ENCODE results near the gene CNIH4. TPM values are rescaled to one million over a fixed set of nuclear protein-coding genes. Genes with fewer than 3 reads are reported as not detected.

Gene CNIH4
- 38.0 and 39.4 TPM in 2 replicates for total RNA-seq (2013; cell fraction: nucleolus; rRNA removed)
- total RNA-seq (2014; rRNA removed) (28.4 and 36.9 TPM in 2 replicates), total RNA-seq (2014; rRNA removed; fragmentation: Illumina TruSeq; extraction: Trizol) (27.8 and 28.2 TPM in 2 replicates), total RNA-seq (2021) (27.8 and 28.4 TPM in 2 replicates), polyA plus RNA-seq (2011; rRNA removed) (67.3 and 69.8 TPM in 2 replicates), polyA plus RNA-seq (2014; fragmentation: Illumina TruSeq; extraction: Trizol) (23.2 and 27.1 TPM in 2 replicates), polyA plus RNA-seq (2014; fragmentation: Nextera tagmentation; extraction: Ambion mirVana) (100 to 1,000 TPM; 134 to 173 TPM), polyA plus RNA-seq (2014; rRNA removed) (27.6 and 33.1 TPM in 2 replicates), polyA plus RNA-seq (2016; fragmentation: Nextera tagmentation; extraction: Ambion mirVana) (10 to 100 TPM; 87.2 to 87.8 TPM), polyA minus RNA-seq (2011; rRNA and poly(A)+ RNA removed) (30.2 and 55.3 TPM in 2 replicates), Bru-seq, nascent RNA (percentile 74 among the genes with signal in this experiment), BruChase-seq, experiment 1, labeled RNA remaining after a 6-hour chase (percentile 78 among the genes with signal in this experiment), BruChase-seq, experiment 2, labeled RNA remaining after a 2-hour chase (percentile 83 among the genes with signal in this experiment)
- 5.5 TPM for polyA plus RNA-seq (2011; ENCODE audit: low read depth)
- polyA plus RNA-seq (2011; cell fraction: cytosol; rRNA removed) = 30.1 and 45.4 TPM in 2 replicates
- polyA plus RNA-seq (2011; cell fraction: nucleus; rRNA removed) = 18.0 and 19.5 TPM in 2 replicates
- polyA plus RNA-seq (2012) = 25.2 and 31.2 TPM in 2 replicates
- polyA minus RNA-seq (2011; cell fraction: cytosol; rRNA and poly(A)+ RNA removed) = 7.4 and 12.4 TPM in 2 replicates
- polyA minus RNA-seq (2011; cell fraction: nucleus; rRNA and poly(A)+ RNA removed) = 16.7 and 23.3 TPM in 2 replicates
- long read RNA-seq, experiment 1, full-length matches to known transcripts = 31 of 34 reads
- long read RNA-seq, experiment 1, partial matches to known transcripts = 1 of 34 reads
- long read RNA-seq, experiment 1, other reads (novel, unspliced or antisense) = 2 of 34 reads
- long read RNA-seq, experiment 2, full-length matches to known transcripts = 89 of 102 reads
- long read RNA-seq, experiment 2, partial matches to known transcripts = 4 of 102 reads
- long read RNA-seq, experiment 2, other reads (novel, unspliced or antisense) = 9 of 102 reads

DNA sequence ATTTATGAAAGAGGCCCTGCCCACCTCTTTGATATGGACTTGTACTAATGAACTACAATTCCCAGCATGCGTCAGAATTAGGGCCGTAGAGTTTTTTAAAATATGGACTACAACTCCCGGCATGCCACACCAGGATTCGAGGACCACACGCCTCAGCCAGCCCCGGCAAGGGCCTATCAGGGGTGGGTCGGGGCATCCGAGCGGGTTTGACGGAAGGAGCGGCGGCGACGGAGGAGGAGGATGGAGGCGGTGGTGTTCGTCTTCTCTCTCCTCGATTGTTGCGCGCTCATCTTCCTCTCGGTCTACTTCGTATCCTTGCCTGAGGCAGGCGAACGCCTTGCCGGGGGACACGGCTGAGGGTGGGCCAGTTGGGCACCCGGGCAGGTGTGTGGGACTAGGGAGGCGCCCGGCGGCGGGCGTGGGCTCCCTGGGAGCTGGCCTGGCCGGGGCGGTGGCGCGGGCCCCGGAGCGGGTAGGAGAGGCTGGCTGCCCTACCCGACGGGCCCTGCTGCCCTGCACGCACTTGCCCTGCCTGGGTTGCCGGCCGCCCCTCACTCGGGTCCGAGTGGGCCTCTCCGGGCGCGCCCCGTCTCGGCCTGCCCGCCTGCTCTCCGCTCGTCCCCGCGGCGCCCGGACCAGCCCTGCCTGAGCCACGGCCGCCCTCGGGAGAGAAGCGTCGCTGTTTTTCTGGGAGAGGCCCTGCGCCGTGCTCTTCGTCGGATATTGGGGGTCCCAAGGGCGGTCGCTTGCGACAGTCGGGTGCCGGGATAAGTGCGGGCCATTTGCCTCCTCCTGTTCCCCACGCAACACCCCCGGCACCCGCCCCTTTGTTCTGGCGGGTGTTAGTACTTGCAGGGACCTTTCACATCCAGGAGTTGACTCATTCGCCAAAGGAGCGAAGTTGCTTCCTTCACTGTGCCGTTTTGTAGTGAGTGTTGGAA lies at the start of gene CNIH4:
Gene CNIH4 (plus strand): TSS at position 195 of the 941 bp plus-strand sequence. CDS start 46 bp downstream, at position 241.
- CTCF ChIA-PET = interaction anchor here (0.6 to 2.1 kb wide), 7 partner anchors 10 to 250 kb away, joined by 3 to 12 read pairs (median 6); no protein-coding TSS in a partner anchor
- H3K9me3 ChIP-seq (replicated peaks; ENCODE audit: control insufficient read depth, insufficient read depth, low read length) = no peaks in the 10 kb centered on the region; the same call in 2 of the 3 replicates
- peak within 1 kb of the TSS; percentile 97 for H2AFZ ChIP-seq (ENCODE audit: control insufficient read depth, low read depth, low read length)
- peak; percentile 98 for ATAC-seq
- peak within 1 kb of the TSS; percentile 85 for H3K4me3 ChIP-seq
- H3K4me2 ChIP-seq (ENCODE audit: control insufficient read depth, insufficient read depth) = peak within 1 kb of the TSS; percentile 41
- peak; percentile 79 for DNase-seq (ENCODE audit: low read depth, low spot score)
- H3K27me3 ChIP-seq (replicated peaks in 1 of 2; ENCODE audit: control insufficient read depth in 2 of 2, insufficient read depth in 2 of 2, low read length in 1 of 2) = no peaks in the 10 kb centered on the region
- in situ Hi-C loops (cut with MboI) (no loop called here), intact Hi-C loops (cut with micrococcal nuclease; ENCODE audit: unreplicated experiment) (no loop called here)
- H3K79me2 ChIP-seq (ENCODE audit: control insufficient read depth, insufficient read depth, low read length) = peaks cover 31% of the 10 kb centered on the region
- peak within 1 kb of the TSS; percentile 30; the same call in 1 of the 2 replicates for H3K27ac ChIP-seq (ENCODE audit: control insufficient read depth, insufficient read depth)
- SMC1A ChIA-PET (ENCODE audit: uncharacterized antibody, unreplicated experiment) = interaction anchor here (0.9 to 2.4 kb wide), 13 partner anchors 11 to 199 kb away, joined by 3 to 17 read pairs (median 4); partner anchors contain the start of gene WDR26
- RAD21 ChIA-PET (ENCODE audit: unreplicated experiment) = interaction anchor here (0.6 to 4.1 kb wide), 7 partner anchors 10 to 100 kb away, joined by 3 to 14 read pairs (median 7); no protein-coding TSS in a partner anchor
- 0 out of 4 replicates have a peak, but pooled peaks cover 0 to 3% of the 10 kb centered on the region in 2 experiments for H3K36me3 ChIP-seq (ENCODE audit: control insufficient read depth in 2 of 2, insufficient read depth in 2 of 2, low read length in 1 of 2)
- no peaks in the 10 kb centered on the region for H4K20me1 ChIP-seq (ENCODE audit: control insufficient read depth, insufficient read depth)
- peak within 1 kb of the TSS; percentile 66 for H3K9ac ChIP-seq (ENCODE audit: control insufficient read depth, insufficient read depth, low read length)
- POLR2A ChIA-PET = interaction anchor here (1.2 to 1.9 kb wide), 5 partner anchors 9 to 75 kb away, joined by 3 to 13 read pairs (median 7); no protein-coding TSS in a partner anchor
- BruUV-seq (replicated peaks) = TSS peak; percentile 70
- FAIRE-seq = peak; percentile 80
- no peaks in the 10 kb centered on the region for H3K4me1 ChIP-seq (ENCODE audit: control insufficient read depth, insufficient read depth, low read length)
- WGBS (ENCODE audit: insufficient coverage, insufficient replicate concordance, low lambda C conversion rate, missing lambda C conversion rate) = under 1% methylated on average over 76 of the region's 78 CpGs
- peak; percentile 91 for TF ChIP-seq LARP7 (IDR thresholded peaks at IDR 0.05)
- TF ChIP-seq, protein P1, sequence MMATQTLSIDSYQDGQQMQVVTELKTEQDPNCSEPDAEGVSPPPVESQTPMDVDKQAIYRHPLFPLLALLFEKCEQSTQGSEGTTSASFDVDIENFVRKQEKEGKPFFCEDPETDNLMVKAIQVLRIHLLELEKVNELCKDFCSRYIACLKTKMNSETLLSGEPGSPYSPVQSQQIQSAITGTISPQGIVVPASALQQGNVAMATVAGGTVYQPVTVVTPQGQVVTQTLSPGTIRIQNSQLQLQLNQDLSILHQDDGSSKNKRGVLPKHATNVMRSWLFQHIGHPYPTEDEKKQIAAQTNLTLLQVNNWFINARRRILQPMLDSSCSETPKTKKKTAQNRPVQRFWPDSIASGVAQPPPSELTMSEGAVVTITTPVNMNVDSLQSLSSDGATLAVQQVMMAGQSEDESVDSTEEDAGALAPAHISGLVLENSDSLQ (IDR thresholded peaks at IDR 0.05) = peak; percentile 58; the same call in 1 of the 2 replicates
- TF ChIP-seq, protein P2, sequence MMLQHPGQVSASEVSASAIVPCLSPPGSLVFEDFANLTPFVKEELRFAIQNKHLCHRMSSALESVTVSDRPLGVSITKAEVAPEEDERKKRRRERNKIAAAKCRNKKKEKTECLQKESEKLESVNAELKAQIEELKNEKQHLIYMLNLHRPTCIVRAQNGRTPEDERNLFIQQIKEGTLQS (IDR thresholded peaks at IDR 0.05; ENCODE audit: borderline replicate concordance, extremely low read depth, low read depth, low read length) = no peak
- TF ChIP-seq CREM (IDR thresholded peaks at IDR 0.05; ENCODE audit: low read depth) = peak; percentile 93
- TF ChIP-seq CREB1 (IDR thresholded peaks at IDR 0.05; ENCODE audit: low read depth) = peak; percentile 89
- TF ChIP-seq, protein P3, sequence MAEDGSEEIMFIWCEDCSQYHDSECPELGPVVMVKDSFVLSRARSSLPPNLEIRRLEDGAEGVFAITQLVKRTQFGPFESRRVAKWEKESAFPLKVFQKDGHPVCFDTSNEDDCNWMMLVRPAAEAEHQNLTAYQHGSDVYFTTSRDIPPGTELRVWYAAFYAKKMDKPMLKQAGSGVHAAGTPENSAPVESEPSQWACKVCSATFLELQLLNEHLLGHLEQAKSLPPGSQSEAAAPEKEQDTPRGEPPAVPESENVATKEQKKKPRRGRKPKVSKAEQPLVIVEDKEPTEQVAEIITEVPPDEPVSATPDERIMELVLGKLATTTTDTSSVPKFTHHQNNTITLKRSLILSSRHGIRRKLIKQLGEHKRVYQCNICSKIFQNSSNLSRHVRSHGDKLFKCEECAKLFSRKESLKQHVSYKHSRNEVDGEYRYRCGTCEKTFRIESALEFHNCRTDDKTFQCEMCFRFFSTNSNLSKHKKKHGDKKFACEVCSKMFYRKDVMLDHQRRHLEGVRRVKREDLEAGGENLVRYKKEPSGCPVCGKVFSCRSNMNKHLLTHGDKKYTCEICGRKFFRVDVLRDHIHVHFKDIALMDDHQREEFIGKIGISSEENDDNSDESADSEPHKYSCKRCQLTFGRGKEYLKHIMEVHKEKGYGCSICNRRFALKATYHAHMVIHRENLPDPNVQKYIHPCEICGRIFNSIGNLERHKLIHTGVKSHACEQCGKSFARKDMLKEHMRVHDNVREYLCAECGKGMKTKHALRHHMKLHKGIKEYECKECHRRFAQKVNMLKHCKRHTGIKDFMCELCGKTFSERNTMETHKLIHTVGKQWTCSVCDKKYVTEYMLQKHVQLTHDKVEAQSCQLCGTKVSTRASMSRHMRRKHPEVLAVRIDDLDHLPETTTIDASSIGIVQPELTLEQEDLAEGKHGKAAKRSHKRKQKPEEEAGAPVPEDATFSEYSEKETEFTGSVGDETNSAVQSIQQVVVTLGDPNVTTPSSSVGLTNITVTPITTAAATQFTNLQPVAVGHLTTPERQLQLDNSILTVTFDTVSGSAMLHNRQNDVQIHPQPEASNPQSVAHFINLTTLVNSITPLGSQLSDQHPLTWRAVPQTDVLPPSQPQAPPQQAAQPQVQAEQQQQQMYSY (CRISPR knock-in tag; IDR thresholded peaks at IDR 0.05) = no peak
- 0 out of 2 replicates have a peak, but pooled peaks have one; percentile 72 for TF ChIP-seq FOXM1 (IDR thresholded peaks at IDR 0.05; ENCODE audit: low read depth, low read length)
- TF ChIP-seq, protein P4, sequence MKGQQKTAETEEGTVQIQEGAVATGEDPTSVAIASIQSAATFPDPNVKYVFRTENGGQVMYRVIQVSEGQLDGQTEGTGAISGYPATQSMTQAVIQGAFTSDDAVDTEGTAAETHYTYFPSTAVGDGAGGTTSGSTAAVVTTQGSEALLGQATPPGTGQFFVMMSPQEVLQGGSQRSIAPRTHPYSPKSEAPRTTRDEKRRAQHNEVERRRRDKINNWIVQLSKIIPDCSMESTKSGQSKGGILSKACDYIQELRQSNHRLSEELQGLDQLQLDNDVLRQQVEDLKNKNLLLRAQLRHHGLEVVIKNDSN (IDR thresholded peaks at IDR 0.05; ENCODE audit: borderline replicate concordance, extremely low read length, insufficient read depth, low read depth, low read length) = no peak
- no peak for TF ChIP-seq CBX5 (IDR thresholded peaks at IDR 0.05; ENCODE audit: low read depth)
- TF ChIP-seq SMAD1 (IDR thresholded peaks at IDR 0.05; ENCODE audit: low read depth, partially characterized antibody) = no peak
